ENCODE results near the gene SKAP1.
A peak's percentile ranks its signal among the peaks of the same experiment; 100 is the strongest.

SKAP1 gene

GRCh38 chr17:48330421-48330820, 99.6 kb downstream of the SKAP1 start:
- DNase-seq (ENCODE audit: low read depth in 1 of 2, low spot score in 1 of 2), result no peak

DNA sequence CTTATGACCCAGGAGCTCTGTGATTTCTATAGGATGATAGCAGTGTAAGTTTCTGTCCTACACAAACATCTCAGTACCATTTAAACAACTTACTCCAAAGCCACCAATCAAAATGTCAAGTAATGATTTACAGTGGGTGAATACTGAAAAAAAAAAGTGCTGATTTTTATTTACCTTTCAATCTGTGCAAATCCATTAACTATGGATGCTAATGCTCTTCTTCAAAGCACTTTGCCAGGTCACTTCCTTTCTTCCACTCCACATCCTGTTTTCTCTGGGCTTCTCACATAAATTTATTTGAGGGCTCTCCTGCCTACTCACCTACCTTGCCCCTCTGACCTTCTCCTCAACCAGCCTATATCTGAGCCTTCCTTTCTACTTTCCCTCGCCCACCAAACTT, 101.6 kb downstream of the SKAP1 start:
- DNase-seq (ENCODE audit: low read depth in 1 of 2, low spot score in 1 of 2), result no peak

GRCh38 chr17:48326310-48326709, 103.7 kb downstream of the SKAP1 start:
- DNase-seq (ENCODE audit: low read depth in 1 of 2, low spot score in 1 of 2), result no peak

- DNase-seq (ENCODE audit: low read depth in 1 of 2, low spot score in 1 of 2), result no peak
These were observed 108.0 kb downstream of the SKAP1 start for GRCh38 chr17:48322060-48322459.

DNA sequence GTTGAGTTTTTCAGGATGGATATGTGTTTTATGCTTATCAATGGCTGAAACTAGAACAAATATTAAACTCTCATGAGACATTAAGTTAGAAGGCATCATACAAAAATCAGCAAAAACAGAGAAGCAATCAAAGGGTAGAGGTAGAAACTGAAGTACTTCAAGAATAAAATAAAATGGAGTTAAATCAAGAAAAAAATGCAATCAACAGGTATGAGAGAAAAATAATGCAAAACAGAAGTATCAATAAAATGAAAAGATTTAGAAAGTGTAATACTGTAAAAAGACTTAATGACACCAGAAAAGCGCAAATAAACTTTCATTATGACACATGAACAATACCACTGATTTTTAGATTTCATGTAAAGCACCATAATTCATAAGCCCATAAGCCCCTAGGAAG, 112.3 kb downstream of the SKAP1 start:
- no peak for DNase-seq (ENCODE audit: low read depth in 1 of 2, low spot score in 1 of 2)

DNA sequence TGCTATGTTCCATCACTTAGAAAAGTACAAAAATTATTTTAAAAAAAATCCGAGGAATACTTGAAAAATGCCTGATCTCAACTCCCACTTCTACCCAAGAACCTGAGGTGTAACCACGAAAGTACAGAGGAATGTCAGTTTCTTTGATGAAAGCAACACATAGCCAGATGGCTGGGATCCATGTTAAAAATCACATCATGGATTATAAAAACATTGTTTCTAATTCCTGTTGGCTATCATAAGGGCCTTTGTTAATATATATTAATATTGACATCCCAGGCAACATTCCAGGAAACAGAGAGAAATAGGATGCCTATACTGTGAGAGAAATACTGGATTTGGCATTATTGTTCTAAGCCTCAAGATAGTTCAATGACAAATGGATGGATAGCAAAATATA, 115.3 kb downstream of the SKAP1 start:
- no peak for DNase-seq (ENCODE audit: low read depth in 1 of 2, low spot score in 1 of 2)

DNA sequence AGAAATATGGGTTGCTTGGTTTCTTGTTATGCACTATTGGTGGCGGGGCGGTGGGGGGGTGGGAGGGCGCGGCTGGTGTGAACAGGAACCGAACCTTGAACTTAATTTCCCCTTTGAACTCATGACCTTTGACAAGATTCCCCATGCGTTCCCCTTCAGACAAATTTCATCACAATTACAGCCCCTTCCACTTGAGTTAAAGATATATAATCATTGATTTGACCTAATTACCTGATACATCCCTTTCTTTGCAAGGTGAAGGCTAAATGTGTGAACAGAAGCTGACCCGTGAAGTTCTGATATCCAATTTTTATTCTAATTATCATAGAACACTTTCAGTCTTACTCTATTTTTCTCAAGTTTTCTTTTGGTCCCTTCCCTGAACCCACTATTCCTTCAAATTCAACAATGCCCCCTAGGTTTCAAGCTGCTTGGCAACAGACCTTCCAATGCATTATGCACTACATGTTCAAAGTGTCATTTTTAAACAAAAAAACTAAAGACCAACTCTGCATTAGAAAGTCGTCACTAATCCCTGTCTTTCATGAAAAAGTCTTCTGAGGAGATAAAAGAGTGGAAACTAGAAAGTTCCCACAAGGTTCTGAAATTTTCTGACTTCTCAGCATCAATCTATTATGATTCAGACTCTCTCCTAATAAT, 116.8 kb downstream of the SKAP1 start:
- no peak for DNase-seq (ENCODE audit: low read depth in 1 of 2, low spot score in 1 of 2)

- no peak for DNase-seq (ENCODE audit: low read depth in 1 of 2, low spot score in 1 of 2)
These were observed 118.7 kb downstream of the SKAP1 start for GRCh38 chr17:48311324-48311723.

DNA sequence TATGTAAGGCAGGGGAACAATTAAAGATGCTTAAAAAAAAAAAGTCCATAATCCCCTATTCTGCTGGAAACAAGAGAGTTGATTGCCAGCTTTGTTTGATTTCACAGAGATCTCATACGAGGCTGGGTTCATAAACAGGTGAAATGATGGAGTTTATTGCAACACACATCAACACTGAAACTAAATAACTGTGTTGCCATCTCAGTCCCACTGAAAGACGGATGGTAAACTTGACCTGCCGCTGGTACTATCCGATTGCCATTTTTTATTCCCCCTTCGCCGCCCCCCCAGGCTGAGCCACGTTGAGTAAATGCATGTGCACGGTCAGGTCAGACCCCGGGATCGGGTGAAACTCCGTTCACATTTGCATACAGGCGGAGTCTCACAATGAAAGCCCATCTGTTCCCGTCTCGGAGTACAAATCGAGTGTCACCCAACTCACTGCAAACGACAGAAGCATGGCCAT, 119.2 kb downstream of the SKAP1 start:
- DNase-seq (ENCODE audit: low read depth in 1 of 2, low spot score in 1 of 2), result no peak

DNA sequence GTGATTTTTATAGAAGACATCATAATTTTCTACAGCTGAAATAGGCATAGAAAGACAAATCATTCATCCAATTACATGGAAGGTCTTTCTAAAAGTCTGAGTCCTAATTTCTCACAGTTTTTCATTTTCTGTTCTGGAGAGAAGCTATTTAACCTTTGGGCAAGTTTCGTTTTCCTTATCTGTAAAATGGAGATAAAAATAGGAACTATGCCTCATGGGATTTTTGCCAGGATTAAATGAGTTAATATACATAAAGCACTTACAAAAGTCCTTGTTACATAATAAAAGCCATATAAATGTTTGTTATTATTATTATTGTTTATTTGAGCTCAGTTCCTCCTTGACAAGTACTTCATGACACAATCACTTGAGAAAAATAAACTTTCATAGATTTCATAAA, 121.4 kb downstream of the SKAP1 start:
- no peak for DNase-seq (ENCODE audit: low read depth in 1 of 2, low spot score in 1 of 2)

DNA sequence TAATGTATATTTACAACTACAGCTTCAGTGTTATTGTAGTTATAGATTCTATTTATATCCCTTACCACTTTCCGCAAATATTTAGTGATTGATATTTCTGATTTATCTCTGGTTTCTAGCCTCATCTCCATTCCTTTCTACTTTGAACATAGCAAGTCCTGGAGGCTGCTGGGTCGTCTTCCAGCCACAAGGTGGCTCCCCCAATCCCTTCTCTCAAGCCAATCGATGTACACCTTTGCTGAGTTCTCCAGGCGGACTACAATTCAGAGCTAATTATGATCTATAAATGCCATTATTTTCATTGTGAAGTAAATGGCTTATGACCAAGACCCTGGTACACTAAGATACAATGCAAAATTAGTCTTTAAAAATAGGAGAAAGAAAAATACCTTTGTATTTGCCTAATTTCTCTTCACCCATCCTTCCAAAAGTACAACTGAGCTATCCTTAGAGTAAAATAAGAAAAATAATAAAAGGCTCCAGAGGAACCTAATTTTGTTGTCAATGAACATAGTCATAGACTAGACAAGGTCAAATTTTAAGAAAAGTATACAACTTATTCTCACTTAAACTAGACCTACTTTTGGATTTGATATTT, 122.1 kb downstream of the SKAP1 start:
- DNase-seq (ENCODE audit: low read depth in 1 of 2, low spot score in 1 of 2), result peak in 1 of 2 donors; percentile 25

GRCh38 chr17:48307255-48307654, 122.8 kb downstream of the SKAP1 start:
- DNase-seq (ENCODE audit: low read depth in 1 of 2, low spot score in 1 of 2), result no peak

DNA sequence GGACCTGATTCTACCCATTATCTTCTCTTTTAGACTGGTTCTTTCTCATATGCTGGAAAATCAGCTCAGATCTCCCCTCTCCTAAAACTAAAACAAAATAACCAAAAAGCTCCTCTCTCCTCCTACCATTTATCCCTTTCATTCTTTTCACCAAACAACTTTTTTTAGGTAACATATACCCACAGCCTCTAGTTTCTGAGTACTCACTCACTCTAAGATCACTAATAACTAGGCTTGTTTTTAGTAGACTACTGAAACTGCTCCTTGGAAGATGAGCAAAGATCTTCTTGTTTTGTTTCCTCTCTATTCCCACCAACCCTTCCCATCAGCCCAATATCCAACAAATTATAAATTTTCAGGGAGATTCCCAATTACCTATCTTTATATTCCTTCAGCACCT, 129.0 kb downstream of the SKAP1 start:
- DNase-seq (ENCODE audit: low read depth in 1 of 2, low spot score in 1 of 2), result no peak

DNA sequence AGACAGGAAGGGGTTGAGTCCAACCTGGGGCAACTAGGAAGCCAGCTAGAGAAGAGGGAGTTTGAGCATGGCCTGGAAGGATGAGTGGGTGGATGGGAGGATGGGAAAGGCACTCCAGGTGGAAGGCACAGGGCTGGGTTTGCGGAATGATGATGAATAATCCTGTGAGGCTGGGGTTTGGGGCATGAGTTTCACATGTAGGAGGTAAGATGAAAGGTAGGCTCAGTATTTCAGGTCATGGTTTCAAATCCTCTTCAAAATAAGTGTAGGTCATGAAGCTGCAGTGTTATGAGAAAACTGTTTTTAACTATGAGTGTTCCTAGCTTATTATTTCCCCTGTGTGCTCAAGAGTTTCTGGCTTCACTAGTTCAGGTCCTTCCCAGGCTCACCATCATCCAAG, 130.3 kb downstream of the SKAP1 start:
- no peak for DNase-seq (ENCODE audit: low read depth in 1 of 2, low spot score in 1 of 2)

GRCh38 chr17:48297825-48298224, 132.2 kb downstream of the SKAP1 start:
- no peak for DNase-seq (ENCODE audit: low read depth in 1 of 2, low spot score in 1 of 2)

DNA sequence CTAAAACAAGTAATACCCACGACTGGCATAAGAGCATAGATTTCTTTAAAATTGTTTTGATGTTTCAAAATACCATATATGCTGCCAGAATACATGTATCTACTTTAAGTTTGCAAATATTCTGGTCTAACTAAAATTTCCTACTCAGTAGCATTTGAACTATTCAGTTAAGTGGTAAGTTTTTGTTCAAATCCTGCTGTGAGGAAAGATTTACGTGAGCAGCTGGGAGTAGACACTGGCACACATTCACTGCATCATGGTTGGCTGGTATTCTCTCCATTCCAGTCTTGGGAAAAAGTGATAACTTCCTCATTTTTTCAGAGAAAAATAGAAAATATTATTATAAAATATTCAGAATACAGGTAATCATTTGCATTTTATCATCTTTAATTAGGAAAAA, 133.6 kb downstream of the SKAP1 start:
- DNase-seq (ENCODE audit: low read depth in 1 of 2, low spot score in 1 of 2), result no peak

GRCh38 chr17:48295362-48296288, 134.4 kb downstream of the SKAP1 start:
- DNase-seq (ENCODE audit: low read depth in 1 of 2, low spot score in 1 of 2), result peak in 1 of 2 donors; percentile 18

DNA sequence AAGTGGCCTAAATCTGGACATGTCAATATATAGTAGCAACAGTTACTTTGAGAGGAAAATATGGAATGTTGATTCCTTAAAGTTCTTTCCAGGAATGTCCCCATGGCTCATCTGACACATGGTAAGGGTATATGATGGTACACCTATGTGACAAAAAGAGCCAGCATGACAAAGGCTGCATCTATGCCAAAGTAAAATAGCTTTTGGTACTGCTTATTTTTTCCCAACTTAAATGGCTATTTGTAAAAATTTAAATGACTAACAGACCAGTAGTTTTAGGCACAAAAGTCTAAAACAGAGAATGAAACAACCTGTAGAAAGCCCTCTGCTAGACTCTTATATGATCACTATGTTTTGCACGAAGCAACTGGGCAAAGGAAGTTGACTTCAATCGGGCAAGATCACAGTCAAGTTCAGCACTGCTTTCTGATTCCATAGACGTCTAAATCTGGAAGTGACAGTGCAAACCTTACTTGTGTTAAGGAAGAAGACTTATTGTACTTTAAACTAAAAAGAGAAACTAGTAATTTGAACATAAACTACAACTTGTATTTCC, 135.1 kb downstream of the SKAP1 start:
- no peak for DNase-seq (ENCODE audit: low read depth in 1 of 2, low spot score in 1 of 2)

GRCh38 chr17:48294020-48294805, 135.8 kb downstream of the SKAP1 start:
- no peak for DNase-seq (ENCODE audit: low read depth in 1 of 2, low spot score in 1 of 2)

DNA sequence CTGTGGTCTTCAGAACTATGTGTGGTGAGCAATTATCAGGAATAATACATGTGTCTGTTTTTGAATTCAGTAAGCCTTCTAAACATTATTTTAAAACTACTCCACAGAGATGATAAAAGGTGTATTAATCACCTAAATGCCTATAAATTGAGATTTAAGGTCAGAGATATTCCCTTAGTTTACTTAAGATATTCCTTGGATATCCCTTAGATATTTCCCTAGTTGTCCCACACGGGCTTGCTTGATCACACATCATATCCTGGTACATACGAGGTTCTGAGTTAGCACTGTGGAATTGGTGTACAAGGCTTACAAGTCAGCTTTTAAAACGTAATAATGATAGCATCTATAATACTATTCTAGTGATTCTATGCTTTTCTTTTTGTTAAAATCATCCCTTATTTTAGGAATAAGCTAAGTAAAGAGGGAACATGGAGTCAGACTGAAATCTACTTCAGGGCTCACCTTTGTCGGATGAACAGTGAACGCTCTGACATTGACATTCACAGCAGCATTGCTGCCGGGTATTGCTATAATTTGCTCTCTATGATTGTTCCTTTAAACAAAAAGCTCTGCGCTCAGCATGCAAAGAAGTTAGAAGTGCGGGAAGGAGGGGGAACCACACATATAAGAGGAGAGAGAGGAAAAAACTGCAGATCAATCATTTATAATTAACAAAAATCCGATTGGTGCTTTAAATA, 136.5 kb downstream of the SKAP1 start:
- DNase-seq (ENCODE audit: low read depth in 1 of 2, low spot score in 1 of 2), result no peak

Data from activated CD4-positive, alpha-beta T cell treated with anti-CD3 and anti-CD28 coated beads, Interleukin-2, amount 50 U/mL, for 24 hours (primary cell).